ENCODE measurements around the gene KDM1A.

DNA sequence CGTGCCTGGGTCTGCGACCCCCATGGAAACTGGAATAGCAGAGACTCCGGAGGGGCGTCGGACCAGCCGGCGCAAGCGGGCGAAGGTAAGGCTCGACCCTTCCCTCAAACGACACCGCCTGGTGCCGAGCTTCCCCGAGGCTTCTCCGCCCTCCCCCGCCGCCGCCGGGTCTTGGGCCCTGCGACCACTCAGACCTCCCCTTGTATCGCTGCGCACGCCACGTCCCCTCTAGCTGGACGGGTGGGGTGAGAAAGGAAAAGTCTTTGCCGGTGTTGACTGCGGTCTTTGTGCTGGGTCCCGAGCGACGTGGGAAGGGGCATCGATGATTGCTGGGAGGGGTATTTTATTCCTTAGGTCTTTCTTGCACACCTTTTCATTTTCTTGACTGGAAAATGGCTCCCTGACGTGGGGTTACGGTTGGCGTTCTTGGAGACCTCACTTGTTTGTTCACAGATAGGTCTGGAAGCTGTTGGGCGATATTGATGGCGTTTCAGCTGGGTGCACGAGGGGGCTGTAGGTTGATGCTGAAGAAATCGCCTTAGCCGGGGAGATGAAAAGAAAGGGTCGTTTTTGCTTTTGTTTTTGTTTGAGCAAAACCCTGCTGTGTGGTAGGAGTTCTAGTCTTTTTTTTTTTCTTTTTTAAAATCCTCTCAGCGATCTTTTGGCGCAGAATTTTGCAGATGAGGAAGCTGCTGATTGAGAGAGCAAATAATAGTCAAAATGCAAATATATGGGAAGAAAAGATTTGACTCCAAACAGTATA lies 776 bp downstream of the KDM1A start:
- TF ChIP-seq KDM1A (IDR thresholded peaks at IDR 0.05; ENCODE audit: low read depth) (no peak), ZSCAN20 (CRISPR knock-in tag; IDR thresholded peaks at IDR 0.05) (no peak), RFX5 (IDR thresholded peaks at IDR 0.05) (no peak), POLR2A (IDR thresholded peaks at IDR 0.05; ENCODE audit: low read length) (no peak), MYC (IDR thresholded peaks at IDR 0.05; ENCODE audit: borderline replicate concordance, low read length) (no peak), CEBPB (IDR thresholded peaks at IDR 0.05) (no peak), ZFP36 (IDR thresholded peaks at IDR 0.05; ENCODE audit: borderline replicate concordance, partially characterized antibody) (no peak), CHD4 (IDR thresholded peaks at IDR 0.05; ENCODE audit: borderline replicate concordance) (no peak), EP300 (IDR thresholded peaks at IDR 0.05) (no peak), RCOR1 (IDR thresholded peaks at IDR 0.05; ENCODE audit: low read depth, low read length) (no peak)
- TF ChIP-seq, protein P1, sequence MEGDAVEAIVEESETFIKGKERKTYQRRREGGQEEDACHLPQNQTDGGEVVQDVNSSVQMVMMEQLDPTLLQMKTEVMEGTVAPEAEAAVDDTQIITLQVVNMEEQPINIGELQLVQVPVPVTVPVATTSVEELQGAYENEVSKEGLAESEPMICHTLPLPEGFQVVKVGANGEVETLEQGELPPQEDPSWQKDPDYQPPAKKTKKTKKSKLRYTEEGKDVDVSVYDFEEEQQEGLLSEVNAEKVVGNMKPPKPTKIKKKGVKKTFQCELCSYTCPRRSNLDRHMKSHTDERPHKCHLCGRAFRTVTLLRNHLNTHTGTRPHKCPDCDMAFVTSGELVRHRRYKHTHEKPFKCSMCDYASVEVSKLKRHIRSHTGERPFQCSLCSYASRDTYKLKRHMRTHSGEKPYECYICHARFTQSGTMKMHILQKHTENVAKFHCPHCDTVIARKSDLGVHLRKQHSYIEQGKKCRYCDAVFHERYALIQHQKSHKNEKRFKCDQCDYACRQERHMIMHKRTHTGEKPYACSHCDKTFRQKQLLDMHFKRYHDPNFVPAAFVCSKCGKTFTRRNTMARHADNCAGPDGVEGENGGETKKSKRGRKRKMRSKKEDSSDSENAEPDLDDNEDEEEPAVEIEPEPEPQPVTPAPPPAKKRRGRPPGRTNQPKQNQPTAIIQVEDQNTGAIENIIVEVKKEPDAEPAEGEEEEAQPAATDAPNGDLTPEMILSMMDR (IDR thresholded peaks at IDR 0.05), result no peak
- TF ChIP-seq, protein P2, sequence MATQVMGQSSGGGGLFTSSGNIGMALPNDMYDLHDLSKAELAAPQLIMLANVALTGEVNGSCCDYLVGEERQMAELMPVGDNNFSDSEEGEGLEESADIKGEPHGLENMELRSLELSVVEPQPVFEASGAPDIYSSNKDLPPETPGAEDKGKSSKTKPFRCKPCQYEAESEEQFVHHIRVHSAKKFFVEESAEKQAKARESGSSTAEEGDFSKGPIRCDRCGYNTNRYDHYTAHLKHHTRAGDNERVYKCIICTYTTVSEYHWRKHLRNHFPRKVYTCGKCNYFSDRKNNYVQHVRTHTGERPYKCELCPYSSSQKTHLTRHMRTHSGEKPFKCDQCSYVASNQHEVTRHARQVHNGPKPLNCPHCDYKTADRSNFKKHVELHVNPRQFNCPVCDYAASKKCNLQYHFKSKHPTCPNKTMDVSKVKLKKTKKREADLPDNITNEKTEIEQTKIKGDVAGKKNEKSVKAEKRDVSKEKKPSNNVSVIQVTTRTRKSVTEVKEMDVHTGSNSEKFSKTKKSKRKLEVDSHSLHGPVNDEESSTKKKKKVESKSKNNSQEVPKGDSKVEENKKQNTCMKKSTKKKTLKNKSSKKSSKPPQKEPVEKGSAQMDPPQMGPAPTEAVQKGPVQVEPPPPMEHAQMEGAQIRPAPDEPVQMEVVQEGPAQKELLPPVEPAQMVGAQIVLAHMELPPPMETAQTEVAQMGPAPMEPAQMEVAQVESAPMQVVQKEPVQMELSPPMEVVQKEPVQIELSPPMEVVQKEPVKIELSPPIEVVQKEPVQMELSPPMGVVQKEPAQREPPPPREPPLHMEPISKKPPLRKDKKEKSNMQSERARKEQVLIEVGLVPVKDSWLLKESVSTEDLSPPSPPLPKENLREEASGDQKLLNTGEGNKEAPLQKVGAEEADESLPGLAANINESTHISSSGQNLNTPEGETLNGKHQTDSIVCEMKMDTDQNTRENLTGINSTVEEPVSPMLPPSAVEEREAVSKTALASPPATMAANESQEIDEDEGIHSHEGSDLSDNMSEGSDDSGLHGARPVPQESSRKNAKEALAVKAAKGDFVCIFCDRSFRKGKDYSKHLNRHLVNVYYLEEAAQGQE (IDR thresholded peaks at IDR 0.05), result no peak
- TF ChIP-seq, protein P3, sequence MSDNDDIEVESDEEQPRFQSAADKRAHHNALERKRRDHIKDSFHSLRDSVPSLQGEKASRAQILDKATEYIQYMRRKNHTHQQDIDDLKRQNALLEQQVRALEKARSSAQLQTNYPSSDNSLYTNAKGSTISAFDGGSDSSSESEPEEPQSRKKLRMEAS (IDR thresholded peaks at IDR 0.05), result no peak
- TF ChIP-seq, protein P4, sequence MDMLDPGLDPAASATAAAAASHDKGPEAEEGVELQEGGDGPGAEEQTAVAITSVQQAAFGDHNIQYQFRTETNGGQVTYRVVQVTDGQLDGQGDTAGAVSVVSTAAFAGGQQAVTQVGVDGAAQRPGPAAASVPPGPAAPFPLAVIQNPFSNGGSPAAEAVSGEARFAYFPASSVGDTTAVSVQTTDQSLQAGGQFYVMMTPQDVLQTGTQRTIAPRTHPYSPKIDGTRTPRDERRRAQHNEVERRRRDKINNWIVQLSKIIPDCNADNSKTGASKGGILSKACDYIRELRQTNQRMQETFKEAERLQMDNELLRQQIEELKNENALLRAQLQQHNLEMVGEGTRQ (IDR thresholded peaks at IDR 0.05), result no peak

All from A549 (cell line).